Fibroblast of the aortic adventitia (primary cell): ENCODE measurements around the gene KCTD16. TPM values are rescaled to one million over a fixed set of nuclear protein-coding genes. Genes with fewer than 3 reads are reported as not detected.

Source experiments
- DNase-seq: peaks from one replicate; pipeline ENCODE4 v3.0.0-alpha.2; 2010; ENCODE audit warnings: low read depth
- H3K4me3 ChIP-seq: 2 replicates; pipeline ENCODE4 v1.5.1; 2011; ENCODE audit warnings: low read depth, mild to moderate bottlenecking, control low read depth, low read length, moderate library complexity
- total RNA-seq: library from RNA; depleted of rRNA; stranded (reverse); fragments of >200 nt; gene quantifications from 2 replicates; pipeline ENCODE4 v1.2.3, GENCODE V29; 2012; ENCODE audit warnings: low replicate concordance
- TF ChIP-seq, protein P1 (sequence below): IDR thresholded peaks from 2 replicates; pipeline ENCODE4 v1.5.1; 2011; ENCODE audit warnings: mild to moderate bottlenecking, low read length, control low read depth, inconsistent platforms; ENCODE audit not compliant: insufficient read depth

Gene KCTD16
- total RNA-seq, 1 donor = 12.6 TPM

DNA sequence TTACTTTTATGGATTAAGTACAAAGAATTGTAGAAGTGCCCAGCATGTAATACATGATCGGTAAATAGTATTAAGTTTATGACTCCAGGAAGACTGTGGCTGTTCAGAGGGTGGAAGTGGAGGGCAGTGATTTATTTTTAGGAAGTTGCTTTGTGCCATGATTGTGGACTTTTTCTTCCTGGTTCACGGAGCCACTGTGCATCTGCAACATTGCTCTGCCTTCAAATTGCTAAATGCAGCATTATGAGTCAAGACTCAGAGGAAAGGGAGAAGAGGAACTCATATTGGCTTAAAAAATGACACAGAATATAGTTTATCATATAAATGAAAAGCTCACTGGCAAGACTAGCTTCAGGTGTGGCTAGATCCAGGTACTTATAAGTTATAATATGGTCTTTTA lies 301.5 kb downstream of the KCTD16 start:
- DNase-seq = no peak
- TF ChIP-seq, protein P1, sequence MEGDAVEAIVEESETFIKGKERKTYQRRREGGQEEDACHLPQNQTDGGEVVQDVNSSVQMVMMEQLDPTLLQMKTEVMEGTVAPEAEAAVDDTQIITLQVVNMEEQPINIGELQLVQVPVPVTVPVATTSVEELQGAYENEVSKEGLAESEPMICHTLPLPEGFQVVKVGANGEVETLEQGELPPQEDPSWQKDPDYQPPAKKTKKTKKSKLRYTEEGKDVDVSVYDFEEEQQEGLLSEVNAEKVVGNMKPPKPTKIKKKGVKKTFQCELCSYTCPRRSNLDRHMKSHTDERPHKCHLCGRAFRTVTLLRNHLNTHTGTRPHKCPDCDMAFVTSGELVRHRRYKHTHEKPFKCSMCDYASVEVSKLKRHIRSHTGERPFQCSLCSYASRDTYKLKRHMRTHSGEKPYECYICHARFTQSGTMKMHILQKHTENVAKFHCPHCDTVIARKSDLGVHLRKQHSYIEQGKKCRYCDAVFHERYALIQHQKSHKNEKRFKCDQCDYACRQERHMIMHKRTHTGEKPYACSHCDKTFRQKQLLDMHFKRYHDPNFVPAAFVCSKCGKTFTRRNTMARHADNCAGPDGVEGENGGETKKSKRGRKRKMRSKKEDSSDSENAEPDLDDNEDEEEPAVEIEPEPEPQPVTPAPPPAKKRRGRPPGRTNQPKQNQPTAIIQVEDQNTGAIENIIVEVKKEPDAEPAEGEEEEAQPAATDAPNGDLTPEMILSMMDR = no peak
- no peak overlapping the region for H3K4me3 ChIP-seq

DNA sequence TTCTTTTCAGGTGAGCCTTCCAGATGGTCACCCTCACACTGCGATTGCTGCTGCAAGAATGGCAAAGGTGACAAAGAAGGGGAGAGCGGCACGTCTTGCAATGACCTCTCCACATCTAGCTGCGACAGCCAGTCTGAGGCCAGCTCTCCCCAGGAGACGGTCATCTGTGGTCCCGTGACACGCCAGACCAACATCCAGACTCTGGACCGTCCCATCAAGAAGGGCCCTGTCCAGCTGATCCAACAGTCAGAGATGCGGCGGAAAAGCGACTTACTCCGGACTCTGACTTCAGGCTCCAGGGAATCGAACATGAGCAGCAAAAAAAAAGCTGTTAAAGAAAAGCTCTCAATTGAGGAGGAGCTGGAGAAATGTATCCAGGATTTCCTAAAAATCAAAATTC lies 303.0 kb downstream of the KCTD16 start:
- no peak overlapping the region for H3K4me3 ChIP-seq
- TF ChIP-seq, protein P1 = no peak
- DNase-seq = no peak

DNA sequence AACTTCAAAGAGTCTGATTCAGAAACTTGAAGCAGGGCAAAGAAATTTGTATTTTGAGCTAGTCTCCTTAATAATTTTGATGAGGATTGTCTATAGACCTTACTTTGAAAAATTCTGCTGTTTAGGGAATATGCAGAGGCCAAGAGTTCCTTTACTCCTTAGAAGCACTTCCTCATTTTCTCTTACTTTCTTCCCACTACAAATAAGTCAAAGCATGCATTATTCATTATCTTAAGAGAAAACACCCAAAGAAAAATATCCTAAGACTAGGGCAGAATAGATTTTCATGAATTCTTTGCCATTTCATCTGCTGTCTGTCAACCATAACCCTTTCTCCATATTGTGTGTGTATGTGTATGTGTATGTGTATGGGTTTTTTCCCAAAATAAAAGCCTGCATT lies 307.9 kb downstream of the KCTD16 start:
- TF ChIP-seq, protein P1 = no peak
- DNase-seq = no peak
- no peak overlapping the region for H3K4me3 ChIP-seq

GRCh38 chr5:144481861-144482260 lies 311.2 kb downstream of the KCTD16 start:
- H3K4me3 ChIP-seq = no peak overlapping the region
- no peak for DNase-seq
- TF ChIP-seq, protein P1 = no peak

GRCh38 chr5:144484124-144484897 lies 313.6 kb downstream of the KCTD16 start:
- TF ChIP-seq, protein P1 = no peak
- H3K4me3 ChIP-seq = no peak overlapping the region
- peak; percentile 77 for DNase-seq

- H3K4me3 ChIP-seq = no peak overlapping the region
- TF ChIP-seq, protein P1 = no peak
- no peak for DNase-seq
These were observed 314.9 kb downstream of the KCTD16 start for GRCh38 chr5:144485540-144485939.

DNA sequence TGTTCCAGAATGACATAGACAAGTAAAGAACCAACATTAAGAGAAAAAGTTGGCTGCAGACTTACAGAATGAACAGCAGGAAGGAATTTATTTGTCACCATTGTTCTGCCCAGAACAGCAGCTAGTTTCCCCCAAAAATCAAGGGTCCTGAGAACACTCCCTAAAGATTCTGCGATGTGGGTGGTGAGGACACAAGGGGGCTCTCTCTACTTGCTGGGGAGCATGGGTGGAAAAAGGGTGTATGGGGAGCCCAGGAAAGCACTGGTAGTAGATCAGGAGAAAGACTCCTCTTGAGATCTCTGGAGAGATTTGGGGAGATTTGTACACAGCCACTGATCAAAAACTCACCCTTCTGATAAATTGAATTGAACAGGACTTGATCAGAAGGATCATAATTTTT lies 316.5 kb downstream of the KCTD16 start:
- no peak for DNase-seq
- TF ChIP-seq, protein P1 = peak; percentile 12
- H3K4me3 ChIP-seq = no peak overlapping the region
